Spleen (tissue), 7 donors: Measurements from ENCODE around the gene SLC1A5.

ENCODE experiments used
- POLR2A ChIP-seq, 3 donors: fragments of 450-650 bp; IDR thresholded peaks; one replicate each; pipeline ENCODE4 v1.5.1; 2017; ENCODE audit warnings: antibody characterized with exemption in 3 of 3, mild to moderate bottlenecking in 1 of 3
- TF ChIP-seq, protein P1 (sequence below), 11 experiments: fragments of 200-600 bp in 7 of 11; fragments of 450-650 bp in 4 of 11; sonication (generic) in 4 of 11; IDR thresholded peaks in 8 of 11; conservative IDR thresholded peaks in 3 of 11; 1 replicate in 7 of 11; 2 replicates in 4 of 11; pipeline versions ENCODE4 v1.4.0 to v1.8.0; 2016 to 2021; ENCODE audit warnings: antibody characterized with exemption in 11 of 11, inconsistent platforms in 4 of 11, mild to moderate bottlenecking in 1 of 11
- donor health status: DM: no; HTN: no; CAD: no; lungs with moderate emphysema.
- donor health status: DM: no; HTN: no; CAD: no.
- donor health status: DM: no; HTN: no; CAD: no.

DNA sequence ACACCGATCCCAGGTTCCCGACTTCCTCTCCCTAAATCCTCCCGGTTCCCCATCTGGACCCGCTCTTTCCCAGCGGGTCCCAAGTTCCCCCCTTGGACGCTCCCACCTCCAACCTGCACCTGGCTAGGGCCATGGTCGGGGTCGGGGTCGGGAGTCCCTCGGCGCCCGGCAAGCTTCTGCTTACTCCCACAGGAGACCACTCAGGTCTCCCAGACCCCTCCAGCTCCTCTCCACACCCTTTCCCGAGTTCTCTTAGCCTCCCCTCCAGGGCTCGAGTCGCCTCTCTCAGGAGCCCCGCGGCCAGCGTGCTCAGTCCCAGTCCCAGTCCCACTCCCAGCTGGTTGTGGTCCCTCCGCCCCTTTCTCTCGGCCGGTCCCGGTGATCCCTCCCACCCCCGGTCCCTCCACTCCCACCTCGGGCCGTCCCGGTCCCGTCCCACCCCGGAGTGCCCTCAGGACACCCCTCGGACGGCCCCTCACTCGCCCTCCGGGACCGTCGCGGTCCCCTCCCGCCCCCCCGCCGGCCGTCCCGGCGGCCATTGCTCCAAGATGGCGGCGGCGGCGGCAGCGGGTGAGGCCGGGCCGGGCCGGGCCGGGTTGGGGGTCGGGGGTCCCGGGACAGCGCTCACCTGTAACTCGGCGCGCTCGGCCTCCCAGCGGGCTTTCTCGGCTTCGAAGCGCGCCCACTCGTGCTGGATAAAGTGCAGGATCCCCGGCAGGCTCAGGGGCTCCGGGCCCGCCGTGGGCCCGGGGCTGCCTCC is 42.7 kb downstream of the SLC1A5 start, which contains the start of gene FKRP:
- TF ChIP-seq, protein P1, sequence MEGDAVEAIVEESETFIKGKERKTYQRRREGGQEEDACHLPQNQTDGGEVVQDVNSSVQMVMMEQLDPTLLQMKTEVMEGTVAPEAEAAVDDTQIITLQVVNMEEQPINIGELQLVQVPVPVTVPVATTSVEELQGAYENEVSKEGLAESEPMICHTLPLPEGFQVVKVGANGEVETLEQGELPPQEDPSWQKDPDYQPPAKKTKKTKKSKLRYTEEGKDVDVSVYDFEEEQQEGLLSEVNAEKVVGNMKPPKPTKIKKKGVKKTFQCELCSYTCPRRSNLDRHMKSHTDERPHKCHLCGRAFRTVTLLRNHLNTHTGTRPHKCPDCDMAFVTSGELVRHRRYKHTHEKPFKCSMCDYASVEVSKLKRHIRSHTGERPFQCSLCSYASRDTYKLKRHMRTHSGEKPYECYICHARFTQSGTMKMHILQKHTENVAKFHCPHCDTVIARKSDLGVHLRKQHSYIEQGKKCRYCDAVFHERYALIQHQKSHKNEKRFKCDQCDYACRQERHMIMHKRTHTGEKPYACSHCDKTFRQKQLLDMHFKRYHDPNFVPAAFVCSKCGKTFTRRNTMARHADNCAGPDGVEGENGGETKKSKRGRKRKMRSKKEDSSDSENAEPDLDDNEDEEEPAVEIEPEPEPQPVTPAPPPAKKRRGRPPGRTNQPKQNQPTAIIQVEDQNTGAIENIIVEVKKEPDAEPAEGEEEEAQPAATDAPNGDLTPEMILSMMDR (IDR thresholded peaks at IDR 0.05 in 8 of 11, conservative IDR thresholded peaks at IDR 0.05 in 3 of 11): no peak
- no peak for TF ChIP-seq POLR2A (IDR thresholded peaks at IDR 0.05)
